Middle frontal gyrus (tissue), 1 donor: ENCODE data around the gene P2RY12.

Source experiments
- DNase-seq: peaks from one replicate; pipeline ENCODE4 v3.0.0-alpha.2; 2015; ENCODE audit warnings: low spot score; ENCODE audit errors: extremely low spot score

The P2RY12 gene

GRCh38 chr3:151307583-151308488 is 76.7 kb downstream of the P2RY12 start:
- DNase-seq: no peak

GRCh38 chr3:151307131-151307530 is 77.4 kb downstream of the P2RY12 start:
- DNase-seq: no peak

GRCh38 chr3:151306168-151306810 is 78.3 kb downstream of the P2RY12 start:
- DNase-seq: no peak

- no peak for DNase-seq
These were observed 78.8 kb downstream of the P2RY12 start for GRCh38 chr3:151305775-151306151.

- DNase-seq: no peak
These were observed 79.3 kb downstream of the P2RY12 start for GRCh38 chr3:151305060-151305774.

- no peak for DNase-seq
These were observed 80.8 kb downstream of the P2RY12 start for GRCh38 chr3:151303751-151304150.

- DNase-seq: no peak
These were observed 82.8 kb downstream of the P2RY12 start for GRCh38 chr3:151301787-151302186.

- no peak for DNase-seq
These were observed 84.0 kb downstream of the P2RY12 start for GRCh38 chr3:151300539-151300938.

GRCh38 chr3:151299006-151299405 is 85.5 kb downstream of the P2RY12 start:
- DNase-seq: no peak

- DNase-seq: no peak
These were observed 87.1 kb downstream of the P2RY12 start for GRCh38 chr3:151297429-151297828.

- DNase-seq: no peak
These were observed 88.3 kb downstream of the P2RY12 start for GRCh38 chr3:151296226-151296625.

GRCh38 chr3:151293127-151293526 is 91.4 kb downstream of the P2RY12 start:
- DNase-seq: no peak

GRCh38 chr3:151290673-151291072 is 93.9 kb downstream of the P2RY12 start:
- DNase-seq: no peak

- no peak for DNase-seq
These were observed 95.1 kb downstream of the P2RY12 start for GRCh38 chr3:151289445-151289844.
